CD4-positive, alpha-beta T cell treated with Interleukin-21 for 1 hour (primary cell): ENCODE results near the gene ITGAD.
"Not testable (repeated sequence)": the region's sequence is repeated elsewhere in the genome, so short reads cannot be mapped to it uniquely, and the experiment has no call there.

Experiments used
- DNase-seq: peaks from one replicate; pipeline ENCODE4 v3.0.0-alpha.2; 2020

ITGAD gene

DNA sequence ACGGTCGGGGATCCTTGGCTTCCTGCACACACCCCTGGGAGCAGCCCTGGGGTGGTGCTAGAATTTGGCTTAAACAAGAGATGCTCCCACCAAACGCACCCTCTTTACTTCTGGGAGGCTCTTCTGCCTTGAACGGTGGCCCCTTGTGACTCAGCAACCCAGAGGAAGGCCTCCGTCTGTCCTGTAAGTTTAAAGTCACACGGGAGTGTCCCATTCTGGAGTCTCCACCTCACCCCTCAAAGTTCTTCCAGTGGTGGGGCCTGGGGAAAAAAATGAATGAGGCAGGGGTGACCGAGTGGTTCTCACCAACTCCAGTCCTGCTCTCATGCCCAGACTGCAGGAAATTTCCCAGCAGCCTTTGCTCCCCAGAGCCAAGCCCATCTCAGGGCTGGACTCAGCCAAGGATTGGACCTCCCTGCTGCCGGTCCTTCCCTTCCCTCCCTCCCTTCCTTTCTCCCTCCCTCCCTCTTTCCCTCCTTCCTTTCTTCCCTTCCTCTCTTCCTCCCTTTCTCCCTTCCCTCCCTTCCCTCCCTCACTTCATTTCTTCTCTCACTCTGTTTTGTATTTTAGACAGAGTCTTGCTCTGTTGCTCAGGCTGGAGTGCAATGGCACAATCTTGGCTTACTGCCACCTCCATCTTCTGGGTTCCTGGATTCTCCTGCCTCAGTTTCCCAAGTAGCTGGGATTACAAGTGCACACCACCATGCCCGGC, 11.4 kb downstream of the ITGAD start:
- no peak for DNase-seq

GRCh38 chr16:31407406-31407805, 14.3 kb downstream of the ITGAD start:
- DNase-seq = no peak

DNA sequence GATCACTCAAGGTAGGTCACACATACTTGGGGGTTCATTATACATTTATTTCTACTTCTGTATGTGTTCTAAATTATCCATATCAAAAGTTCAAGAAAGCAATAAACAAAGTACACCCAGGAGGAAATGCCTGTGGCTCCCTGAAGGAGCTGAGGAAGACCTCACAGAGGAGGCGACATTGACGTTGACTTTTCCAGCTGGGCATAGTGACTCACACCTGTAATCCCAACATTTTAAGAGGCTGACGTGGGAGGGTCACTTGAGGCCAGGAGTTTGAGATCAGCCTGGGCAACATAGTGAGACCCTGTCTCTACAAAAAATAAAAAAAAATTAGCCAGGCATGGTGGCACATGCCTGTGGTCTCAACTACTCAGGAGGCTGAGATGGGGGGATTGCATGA, 16.3 kb downstream of the ITGAD start:
- DNase-seq = no peak

- DNase-seq = no peak
Measured at GRCh38 chr16:31410082-31410481, 16.9 kb downstream of the ITGAD start.

DNA sequence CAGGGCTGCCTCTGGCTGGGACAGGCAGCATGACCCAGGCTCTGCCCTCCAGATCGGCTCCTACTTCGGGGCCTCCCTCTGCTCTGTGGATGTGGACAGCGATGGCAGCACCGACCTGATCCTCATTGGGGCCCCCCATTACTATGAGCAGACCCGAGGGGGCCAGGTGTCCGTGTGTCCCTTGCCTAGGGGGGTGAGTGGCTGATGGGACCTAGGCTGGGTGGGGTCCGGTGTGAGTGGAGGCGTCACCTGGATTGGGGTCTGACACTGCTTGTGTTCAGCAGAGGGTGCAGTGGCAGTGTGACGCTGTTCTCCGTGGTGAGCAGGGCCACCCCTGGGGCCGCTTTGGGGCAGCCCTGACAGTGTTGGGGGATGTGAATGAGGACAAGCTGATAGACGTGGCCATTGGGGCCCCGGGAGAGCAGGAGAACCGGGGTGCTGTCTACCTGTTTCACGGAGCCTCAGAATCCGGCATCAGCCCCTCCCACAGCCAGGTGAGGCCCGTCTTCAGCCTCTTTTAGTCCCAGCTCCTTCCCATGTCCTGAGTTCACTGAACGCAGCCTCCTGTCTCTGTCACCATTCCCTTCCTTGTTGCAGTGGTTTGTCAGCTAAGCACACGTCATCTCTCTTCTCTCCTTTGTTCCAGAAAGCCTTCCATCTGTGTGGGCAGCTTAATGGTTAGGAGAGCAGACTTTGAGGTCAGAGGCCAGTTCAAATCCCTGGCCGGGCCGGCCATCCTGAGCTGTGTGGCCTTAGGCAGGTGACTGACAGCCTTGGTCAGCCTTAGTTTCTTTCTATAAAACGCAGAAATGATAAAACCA, 18.1 kb downstream of the ITGAD start:
- no peak for DNase-seq

DNA sequence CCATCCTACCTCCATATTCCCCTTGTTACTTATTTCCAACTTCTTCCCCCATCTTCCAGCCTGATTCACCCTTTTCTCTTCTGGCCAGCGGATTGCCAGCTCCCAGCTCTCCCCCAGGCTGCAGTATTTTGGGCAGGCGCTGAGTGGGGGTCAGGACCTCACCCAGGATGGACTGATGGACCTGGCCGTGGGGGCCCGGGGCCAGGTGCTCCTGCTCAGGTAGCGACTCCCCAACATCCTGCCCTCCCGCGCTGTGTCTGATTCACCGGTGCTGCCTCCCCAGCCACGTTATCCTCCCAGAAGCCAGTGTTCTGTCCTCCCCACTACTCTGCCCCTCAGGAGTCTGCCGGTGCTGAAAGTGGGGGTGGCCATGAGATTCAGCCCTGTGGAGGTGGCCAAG, 19.6 kb downstream of the ITGAD start:
- no peak for DNase-seq

GRCh38 chr16:31413381-31413780, 20.2 kb downstream of the ITGAD start:
- no peak for DNase-seq

- no peak for DNase-seq
Measured at GRCh38 chr16:31413943-31414342, 20.8 kb downstream of the ITGAD start.

- peak; percentile 20 for DNase-seq
Measured at GRCh38 chr16:31414706-31415105, 21.6 kb downstream of the ITGAD start.

GRCh38 chr16:31416371-31416770, 23.2 kb downstream of the ITGAD start:
- DNase-seq = no peak

DNA sequence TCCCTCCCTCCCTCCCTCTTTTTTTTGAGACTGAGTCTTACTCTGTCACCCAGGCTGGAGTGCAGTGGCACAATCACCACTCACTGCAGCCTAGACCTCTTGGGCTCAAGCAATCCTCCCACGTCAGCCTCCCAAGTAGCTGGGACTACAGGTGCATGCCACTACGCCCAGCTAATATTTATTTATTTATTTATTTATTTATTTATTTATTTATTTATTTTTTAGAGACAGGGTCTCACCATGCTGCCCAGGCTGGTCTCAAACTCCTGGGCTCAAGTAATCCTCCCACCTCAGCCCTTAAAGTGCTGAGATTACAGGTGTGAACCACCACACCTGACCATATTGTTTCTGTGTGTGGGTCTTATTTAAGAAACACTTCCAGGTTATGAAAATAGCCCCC, 23.9 kb downstream of the ITGAD start:
- DNase-seq = not testable (repeated sequence)

- DNase-seq = no peak
Measured at GRCh38 chr16:31417916-31418315, 24.8 kb downstream of the ITGAD start.

DNA sequence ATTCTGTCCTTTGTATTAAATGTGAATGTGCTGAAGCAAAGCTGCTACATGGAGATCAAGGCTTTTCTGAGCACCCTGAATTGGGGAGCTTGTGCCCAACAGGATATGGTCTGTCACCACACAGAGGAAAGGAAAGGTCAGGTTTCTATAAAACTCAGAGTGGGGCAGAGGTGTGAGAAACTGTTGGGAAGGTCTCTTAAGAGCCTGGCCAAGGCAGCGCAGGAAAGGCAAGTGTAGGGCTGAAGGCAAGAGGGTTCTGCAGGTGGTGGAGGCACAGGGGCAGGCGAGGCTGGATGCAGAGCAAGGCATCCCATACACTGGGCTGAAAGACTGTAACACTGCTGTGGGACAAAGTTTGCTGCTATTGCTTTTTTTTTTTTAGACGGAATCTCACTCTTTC, 26.9 kb downstream of the ITGAD start:
- DNase-seq = no peak

GRCh38 chr16:31421587-31421986, 28.5 kb downstream of the ITGAD start:
- DNase-seq = peak; percentile 46

- no peak for DNase-seq
Measured at GRCh38 chr16:31423241-31423640, 30.1 kb downstream of the ITGAD start.

GRCh38 chr16:31423801-31424200, 30.7 kb downstream of the ITGAD start:
- DNase-seq = no peak

DNA sequence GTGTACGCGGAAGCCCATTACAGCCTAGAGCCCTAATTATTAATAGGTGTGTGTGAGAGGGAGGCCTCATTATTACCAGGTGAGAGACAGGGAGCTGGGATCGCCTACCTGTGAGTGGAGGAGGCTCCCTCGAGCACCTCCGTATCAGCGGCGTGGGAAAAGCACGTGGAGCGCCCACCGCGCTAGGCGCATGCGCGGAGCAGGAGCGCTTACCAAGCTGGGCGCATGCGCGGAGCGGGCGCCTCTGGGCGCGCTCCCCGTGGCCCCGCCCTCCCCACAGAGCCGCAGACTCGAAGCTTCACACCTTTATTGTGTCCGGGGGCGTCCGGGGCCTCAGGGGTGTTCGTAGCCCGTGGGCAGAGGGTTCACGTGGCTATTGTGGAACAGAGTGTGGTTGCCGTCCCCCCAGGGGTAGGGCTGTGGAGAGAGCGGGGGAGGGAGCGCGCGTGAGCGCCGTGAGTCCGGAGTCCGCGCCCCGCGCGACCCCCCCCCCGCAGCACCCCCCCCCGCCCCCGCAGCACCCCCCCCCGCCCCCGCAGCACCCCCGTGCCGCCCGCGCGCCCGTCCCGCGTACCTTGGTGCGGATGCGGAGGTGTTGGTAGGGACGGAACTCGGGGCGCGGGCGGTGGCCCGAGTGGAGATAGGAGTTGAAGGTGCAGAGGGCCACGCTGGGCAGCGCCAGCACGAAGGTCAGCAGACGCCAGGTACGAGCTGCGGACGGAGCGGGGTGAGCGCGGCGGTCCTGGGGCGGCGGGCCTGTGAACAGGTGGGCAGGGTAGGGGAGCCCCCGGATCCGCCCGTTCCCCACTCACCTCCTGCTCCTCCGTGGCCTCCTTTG, 34.5 kb downstream of the ITGAD start:
- DNase-seq = peak; percentile 76

DNA sequence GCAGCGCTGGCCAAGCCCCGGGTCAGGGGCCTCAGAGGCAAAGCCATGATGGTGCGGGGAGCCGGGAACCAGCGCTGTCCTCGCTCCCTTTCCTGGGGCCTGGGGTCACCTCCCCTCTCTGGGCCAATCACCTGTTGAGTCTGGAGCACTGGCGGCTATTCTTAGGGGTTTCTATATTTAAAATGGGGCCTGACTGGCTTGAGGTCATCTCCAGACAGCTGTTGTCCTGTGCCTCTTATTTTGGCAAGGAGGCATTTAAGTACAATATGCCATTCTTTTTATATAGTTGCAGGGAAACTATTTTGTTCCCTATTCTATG, 35.1 kb downstream of the ITGAD start, which contains the start of gene COX6A2:
Gene COX6A2 (minus strand): TSS at position 82 of the 319 bp plus-strand sequence. CDS start 35 bp downstream, at position 47.
- DNase-seq = no peak

GRCh38 chr16:31428638-31429247, 35.6 kb downstream of the ITGAD start:
- DNase-seq = no peak

DNA sequence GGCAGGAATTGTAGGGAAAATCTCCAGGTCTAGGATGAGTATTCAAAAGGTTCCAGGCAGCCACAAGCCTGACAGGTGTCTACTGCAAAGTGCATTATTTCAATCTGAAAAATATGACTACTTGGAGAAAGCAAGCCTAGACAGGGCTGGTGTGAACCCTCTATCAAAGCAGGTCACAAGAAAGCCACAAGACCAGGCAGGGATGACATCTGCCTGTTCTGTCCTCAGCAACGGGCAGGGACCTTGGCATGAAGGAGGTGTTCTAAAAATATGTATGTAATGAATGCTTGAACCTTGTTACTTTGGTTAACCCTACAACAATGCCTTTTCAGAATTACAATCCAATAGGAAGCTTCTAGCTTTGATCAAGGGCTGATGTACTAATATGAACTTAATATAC, 36.2 kb downstream of the ITGAD start:
- DNase-seq = no peak

- no peak for DNase-seq
Measured at GRCh38 chr16:31429796-31430195, 36.7 kb downstream of the ITGAD start.

GRCh38 chr16:31430380-31431052, 37.4 kb downstream of the ITGAD start:
- no peak for DNase-seq
